Fibroblast of lung (primary cell): Measurements from ENCODE around the gene ICA1L. TPM values are rescaled to one million over a fixed set of nuclear protein-coding genes. Genes with fewer than 3 reads are reported as not detected.

ENCODE experiments used
- DNase-seq, 2 donors: peaks; one replicate each; pipeline versions ENCODE4 v3.0.0 to v3.0.0-alpha.2; 2010; ENCODE audit warnings: low read depth in 2 of 2
- H2AFZ ChIP-seq: 2 replicates; pipeline ENCODE4 v1.5.1; 2012; ENCODE audit warnings: low read length, control low read depth, inconsistent platforms
- H3K27ac ChIP-seq: 2 replicates; pipeline ENCODE4 v1.5.1; 2011; ENCODE audit warnings: low read length, control low read depth; ENCODE audit not compliant: insufficient read depth
- H3K27me3 ChIP-seq: 2 replicates; pipeline ENCODE4 v1.5.1; 2011; ENCODE audit warnings: mild to moderate bottlenecking, low read length; ENCODE audit not compliant: control insufficient read depth, insufficient read depth
- H3K36me3 ChIP-seq: 2 replicates; pipeline ENCODE4 v1.5.1; 2011; ENCODE audit warnings: low read length; ENCODE audit not compliant: control insufficient read depth, insufficient read depth
- H3K4me1 ChIP-seq: 2 replicates; pipeline ENCODE4 v1.5.1; 2011; ENCODE audit warnings: low read length; ENCODE audit not compliant: control insufficient read depth, insufficient read depth; ENCODE audit errors: extremely low read depth
- H3K4me2 ChIP-seq: 2 replicates; pipeline ENCODE4 v1.5.1; 2011; ENCODE audit warnings: low read length, control low read depth; ENCODE audit not compliant: insufficient read depth; ENCODE audit errors: extremely low read depth
- H3K4me3 ChIP-seq, 4 experiments: fragments of 200-600 bp in 1 of 4; sonication (generic) in 1 of 4; replicated peaks in 1 of 4; 2 replicates each; pipeline ENCODE4 v1.5.1; 2011 to 2016; ENCODE audit warnings: low read length in 4 of 4, low read depth in 3 of 4, mild to moderate bottlenecking in 3 of 4, control low read depth in 2 of 4, inconsistent platforms in 1 of 4, mixed read lengths in 1 of 4; ENCODE audit not compliant: insufficient read depth in 1 of 4; ENCODE audit errors: control extremely low read depth in 1 of 4
- H3K79me2 ChIP-seq: 2 replicates; pipeline ENCODE4 v1.5.1; 2012; ENCODE audit warnings: mild to moderate bottlenecking, low read length, inconsistent platforms; ENCODE audit not compliant: control insufficient read depth, insufficient read depth
- H3K9ac ChIP-seq: 2 replicates; pipeline ENCODE4 v1.5.1; 2011; ENCODE audit warnings: mild to moderate bottlenecking, low read length, control low read depth; ENCODE audit not compliant: insufficient read depth
- H3K9me3 ChIP-seq: 2 replicates; pipeline ENCODE4 v1.5.1; 2012; ENCODE audit warnings: low read depth, low read length; ENCODE audit not compliant: control insufficient read depth, insufficient read depth
- H4K20me1 ChIP-seq: 2 replicates; pipeline ENCODE4 v1.5.1; 2011; ENCODE audit warnings: low read length; ENCODE audit not compliant: control insufficient read depth, insufficient read depth; ENCODE audit errors: extremely low read depth
- EZH2 ChIP-seq: IDR thresholded peaks from 2 replicates; pipeline ENCODE4 v1.5.1; 2012; ENCODE audit warnings: low read length, control low read depth, mild to moderate bottlenecking; ENCODE audit errors: missing control alignments
- polyA plus RNA-seq, 2 donors: library from polyadenylated mRNA; depleted of rRNA in 1 of 2; stranded (reverse) in 1 of 2; unstranded in 1 of 2; fragments of >200 nt; gene quantifications; 2 replicates each; pipeline ENCODE4 v1.2.1, GENCODE V29; 2011 to 2012; ENCODE audit warnings: missing spikeins in 1 of 2
- total RNA-seq: library from RNA; depleted of rRNA; stranded (reverse); fragments of >200 nt; gene quantifications from 2 replicates; pipeline ENCODE4 v1.2.1, GENCODE V29; 2014
- TF ChIP-seq, protein P1 (sequence below), 2 donors: IDR thresholded peaks in 1 of 2; conservative IDR thresholded peaks in 1 of 2; 1 replicate in 1 of 2; 2 replicates in 1 of 2; pipeline ENCODE4 v1.5.1; 2011 to 2012; ENCODE audit warnings: low read length in 2 of 2, control low read depth in 1 of 2, inconsistent platforms in 1 of 2, low read depth in 1 of 2, mild to moderate bottlenecking in 1 of 2

ICA1L gene
- total and polyA plus RNA-seq, 2 donors (not counting 1 experiment from before 2014, with no cell fraction given), result 3.1 to 4.6 TPM

DNA sequence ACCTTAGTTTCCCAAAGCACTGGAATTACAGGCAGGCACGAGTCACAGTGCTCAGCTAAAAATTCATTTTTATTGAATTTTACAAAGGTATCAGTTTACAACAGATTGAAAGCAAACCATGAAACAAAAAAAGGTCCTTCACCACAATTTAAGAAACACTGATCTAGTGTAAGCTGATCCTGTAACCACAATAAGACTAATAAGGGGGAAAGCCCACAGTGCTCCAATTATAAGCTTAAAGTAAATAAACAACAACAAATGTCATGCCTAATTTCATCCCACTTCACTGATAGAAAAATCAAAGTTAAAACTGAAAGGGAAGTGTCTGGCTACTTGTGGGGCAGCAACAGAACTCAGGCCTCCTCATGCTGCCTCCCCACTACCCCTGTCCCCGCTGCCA is 49.2 kb downstream of the ICA1L start:
- Histone ChIP-seq H3K36me3 (no peaks in the 10 kb centered on the region), H2AFZ (no peak overlapping the region), H3K79me2 (no peaks in the 10 kb centered on the region), H3K4me2 (no peak overlapping the region), H3K4me1 (no peaks in the 10 kb centered on the region), H3K27me3 (no peaks in the 10 kb centered on the region), H4K20me1 (no peaks in the 10 kb centered on the region), H3K4me3 (no peak overlapping the region), H3K9ac (no peak overlapping the region), H3K9me3 (no peaks in the 10 kb centered on the region), H3K27ac (no peak overlapping the region)
- DNase-seq, result peak in 1 of 2 donors; percentile 28
- TF ChIP-seq, protein P1, sequence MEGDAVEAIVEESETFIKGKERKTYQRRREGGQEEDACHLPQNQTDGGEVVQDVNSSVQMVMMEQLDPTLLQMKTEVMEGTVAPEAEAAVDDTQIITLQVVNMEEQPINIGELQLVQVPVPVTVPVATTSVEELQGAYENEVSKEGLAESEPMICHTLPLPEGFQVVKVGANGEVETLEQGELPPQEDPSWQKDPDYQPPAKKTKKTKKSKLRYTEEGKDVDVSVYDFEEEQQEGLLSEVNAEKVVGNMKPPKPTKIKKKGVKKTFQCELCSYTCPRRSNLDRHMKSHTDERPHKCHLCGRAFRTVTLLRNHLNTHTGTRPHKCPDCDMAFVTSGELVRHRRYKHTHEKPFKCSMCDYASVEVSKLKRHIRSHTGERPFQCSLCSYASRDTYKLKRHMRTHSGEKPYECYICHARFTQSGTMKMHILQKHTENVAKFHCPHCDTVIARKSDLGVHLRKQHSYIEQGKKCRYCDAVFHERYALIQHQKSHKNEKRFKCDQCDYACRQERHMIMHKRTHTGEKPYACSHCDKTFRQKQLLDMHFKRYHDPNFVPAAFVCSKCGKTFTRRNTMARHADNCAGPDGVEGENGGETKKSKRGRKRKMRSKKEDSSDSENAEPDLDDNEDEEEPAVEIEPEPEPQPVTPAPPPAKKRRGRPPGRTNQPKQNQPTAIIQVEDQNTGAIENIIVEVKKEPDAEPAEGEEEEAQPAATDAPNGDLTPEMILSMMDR (conservative IDR thresholded peaks at IDR 0.05 in 1 of 2, IDR thresholded peaks at IDR 0.05 in 1 of 2; ENCODE audit: low read depth in 1 of 2, low read length in 2 of 2), result no peak
- no peak for TF ChIP-seq EZH2

DNA sequence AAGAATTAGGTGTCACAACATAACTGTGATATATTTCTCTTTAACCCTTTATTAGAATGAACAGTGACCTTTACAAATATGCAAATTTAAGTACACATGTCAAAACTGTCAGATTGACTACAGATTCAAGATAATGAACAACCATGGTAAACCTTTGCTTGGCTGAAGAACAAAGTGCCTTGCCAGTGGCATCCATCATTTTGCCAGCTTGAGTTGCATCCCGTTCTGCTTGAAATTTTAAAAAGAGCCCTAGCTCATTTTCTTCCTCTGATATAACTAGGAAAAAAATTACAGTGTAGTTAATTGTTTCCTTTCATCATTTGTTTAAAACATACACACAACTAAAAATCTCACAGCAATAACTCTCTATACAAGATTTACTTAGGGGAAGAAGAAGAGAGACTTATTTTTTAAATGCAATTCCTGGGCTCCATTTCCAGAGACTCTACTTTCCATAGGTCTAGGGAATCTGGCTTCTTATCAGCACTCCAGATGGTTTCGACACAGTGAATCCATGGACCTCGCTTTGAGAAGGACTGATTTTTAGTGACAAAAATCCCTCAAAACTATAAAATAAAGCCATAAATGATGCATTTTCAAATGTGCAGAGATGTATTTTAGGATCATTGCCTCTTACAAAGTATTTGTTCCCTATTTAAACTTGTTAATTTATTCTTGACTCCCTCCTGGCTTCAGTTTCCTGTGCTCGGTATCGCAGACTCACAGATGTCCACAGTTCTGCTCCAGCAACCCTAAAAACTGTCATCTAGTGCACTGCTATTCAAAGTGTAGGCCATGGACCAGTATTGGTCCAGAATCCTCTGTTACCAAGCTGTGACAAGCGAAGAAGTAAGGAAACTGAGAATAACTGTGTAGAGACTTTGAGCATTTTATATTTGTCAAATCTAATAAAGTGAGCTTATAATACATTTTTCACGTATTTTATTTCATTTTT is 50.1 kb downstream of the ICA1L start:
- no peak for DNase-seq
- H3K27me3 ChIP-seq, result no peaks in the 10 kb centered on the region
- H3K79me2 ChIP-seq, result no peaks in the 10 kb centered on the region
- TF ChIP-seq, protein P1 (conservative IDR thresholded peaks at IDR 0.05 in 1 of 2, IDR thresholded peaks at IDR 0.05 in 1 of 2; ENCODE audit: low read depth in 1 of 2, low read length in 2 of 2), result no peak
- TF ChIP-seq EZH2, result no peak
- no peak overlapping the region for H3K4me3 ChIP-seq
- H4K20me1 ChIP-seq, result no peaks in the 10 kb centered on the region
- no peak overlapping the region for H3K27ac ChIP-seq
- no peak overlapping the region for H2AFZ ChIP-seq
- no peaks in the 10 kb centered on the region for H3K9me3 ChIP-seq
- no peaks in the 10 kb centered on the region for H3K4me1 ChIP-seq
- no peaks in the 10 kb centered on the region for H3K36me3 ChIP-seq
- no peak overlapping the region for H3K9ac ChIP-seq
- no peak overlapping the region for H3K4me2 ChIP-seq

DNA sequence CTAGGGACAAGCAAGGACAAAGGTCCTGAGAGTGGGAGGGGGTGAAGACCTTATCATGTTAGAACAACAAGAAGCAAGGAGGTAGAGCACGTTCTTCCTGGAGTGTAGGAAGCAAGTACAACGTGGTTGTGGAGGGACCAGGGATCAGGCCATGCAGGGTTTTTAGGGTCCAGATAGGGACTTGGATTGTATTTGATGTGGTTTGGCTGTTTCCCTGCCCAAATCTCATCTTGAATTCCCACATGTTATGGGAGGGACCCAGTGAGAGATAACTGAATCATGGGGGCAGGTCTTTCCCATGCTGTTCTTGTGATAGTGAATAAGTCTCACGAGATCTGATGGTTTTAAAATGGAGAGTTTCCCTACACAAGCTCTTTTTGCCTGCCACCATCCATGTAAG is 53.2 kb downstream of the ICA1L start:
- H3K9me3 ChIP-seq, result no peaks in the 10 kb centered on the region
- H3K79me2 ChIP-seq, result no peaks in the 10 kb centered on the region
- H2AFZ ChIP-seq, result no peak overlapping the region
- no peaks in the 10 kb centered on the region for H3K4me1 ChIP-seq
- no peak overlapping the region for H3K4me2 ChIP-seq
- no peak overlapping the region for H3K4me3 ChIP-seq
- H3K27me3 ChIP-seq, result no peaks in the 10 kb centered on the region
- H3K36me3 ChIP-seq, result no peaks in the 10 kb centered on the region
- no peak for DNase-seq
- H4K20me1 ChIP-seq, result no peaks in the 10 kb centered on the region
- H3K9ac ChIP-seq, result no peak overlapping the region
- TF ChIP-seq, protein P1 (conservative IDR thresholded peaks at IDR 0.05 in 1 of 2, IDR thresholded peaks at IDR 0.05 in 1 of 2; ENCODE audit: low read depth in 1 of 2, low read length in 2 of 2), result no peak
- no peak for TF ChIP-seq EZH2
- H3K27ac ChIP-seq, result no peak overlapping the region
